ENCODE measurements around the gene ICOS. TPM values are rescaled to one million over a fixed set of nuclear protein-coding genes. Genes with fewer than 3 reads are reported as not detected.

ICOS gene
- polyA plus RNA-seq, 1 of the 3 experiments (the other 2 are of a cell fraction), result not detected

GRCh38 chr2:203997481-203997880 lies 60.9 kb downstream of the ICOS start:
- DNase-seq, result no peak
- ChIA-PET CTCF (no interaction called here), POLR2A (no interaction called here)
- WGBS (ENCODE audit: low lambda C conversion rate), result 14% methylated on average over 1 of the region's 1 CpG
- Histone ChIP-seq H3K4me1 (ENCODE audit: control insufficient read depth in 1 of 2, insufficient read depth in 2 of 2, low read depth in 1 of 2, low read length in 1 of 2) (peaks cover 0 to 2% of the 10 kb centered on the region in 2 experiments; a peak in 2 of 4 replicates), H3K4me3 (ENCODE audit: low read depth in 2 of 2, low read length in 1 of 2) (no peak overlapping the region), H3K36me3 (replicated peaks in 1 of 2; ENCODE audit: control insufficient read depth in 1 of 2, insufficient read depth in 2 of 2, low read length in 1 of 2) (no peaks in the 10 kb centered on the region), H3F3A (replicated peaks; ENCODE audit: insufficient read depth) (no peaks in the 10 kb centered on the region), H2AFZ (ENCODE audit: low read depth) (no peak overlapping the region), H3K9me2 (no peaks in the 10 kb centered on the region), H3K79me2 (ENCODE audit: insufficient read depth) (no peaks in the 10 kb centered on the region), H3K4me2 (no peak overlapping the region), H3K27me3 (ENCODE audit: insufficient read depth) (no peaks in the 10 kb centered on the region), H3K9ac (no peak overlapping the region), H3K27ac (ENCODE audit: low read depth in 2 of 2, low read length in 1 of 2) (no peak overlapping the region), H3K9me3 (no peaks in the 10 kb centered on the region), H4K20me1 (ENCODE audit: insufficient read depth) (no peaks in the 10 kb centered on the region)
- no peak for TF ChIP-seq POLR2AphosphoS5 (IDR thresholded peaks at IDR 0.05; ENCODE audit: low read depth, low read length)
- TF ChIP-seq TCF12 (IDR thresholded peaks at IDR 0.05), result no peak
- TF ChIP-seq NFIC (IDR thresholded peaks at IDR 0.05; ENCODE audit: borderline replicate concordance), result no peak
- no peak for TF ChIP-seq MEF2A (IDR thresholded peaks at IDR 0.05; ENCODE audit: borderline replicate concordance, low read depth)
- no peak for TF ChIP-seq IRF3 (IDR thresholded peaks at IDR 0.05; ENCODE audit: low read depth, low read length)
- TF ChIP-seq TAF1 (IDR thresholded peaks at IDR 0.05; ENCODE audit: borderline replicate concordance, low read depth, low read length), result no peak
- TF ChIP-seq NRF1 (IDR thresholded peaks at IDR 0.05; ENCODE audit: low read depth, low read length), result no peak
- TF ChIP-seq CHD2 (IDR thresholded peaks at IDR 0.05; ENCODE audit: low read length, partially characterized antibody), result no peak
- no peak for TF ChIP-seq TEAD4 (IDR thresholded peaks at IDR 0.05; ENCODE audit: borderline replicate concordance, insufficient read depth)
- TF ChIP-seq PBX3 (IDR thresholded peaks at IDR 0.05), result no peak
- no peak for TF ChIP-seq USF2 (IDR thresholded peaks at IDR 0.05; ENCODE audit: borderline replicate concordance, low read depth, low read length)
- no peak for TF ChIP-seq SMC3 (IDR thresholded peaks at IDR 0.05; ENCODE audit: low read depth, low read length)
- TF ChIP-seq ZBTB33 (IDR thresholded peaks at IDR 0.05; ENCODE audit: borderline replicate concordance, low read depth), result no peak
- no peak for TF ChIP-seq FOSL2 (IDR thresholded peaks at IDR 0.05; ENCODE audit: borderline replicate concordance, low read depth)
- TF ChIP-seq YY1 (IDR thresholded peaks at IDR 0.05; ENCODE audit: low read depth), result no peak
- TF ChIP-seq RCOR1 (IDR thresholded peaks at IDR 0.05; ENCODE audit: low read length), result no peak
- TF ChIP-seq GABPA (IDR thresholded peaks at IDR 0.05; ENCODE audit: low read depth), result no peak
- TF ChIP-seq FOXJ3 (CRISPR knock-in tag; IDR thresholded peaks at IDR 0.05), result no peak
- no peak for TF ChIP-seq ELF1 (IDR thresholded peaks at IDR 0.05)
- TF ChIP-seq JUND (IDR thresholded peaks at IDR 0.05), result no peak
